ENCODE measurements around the gene BACH2.

Gene BACH2

DNA sequence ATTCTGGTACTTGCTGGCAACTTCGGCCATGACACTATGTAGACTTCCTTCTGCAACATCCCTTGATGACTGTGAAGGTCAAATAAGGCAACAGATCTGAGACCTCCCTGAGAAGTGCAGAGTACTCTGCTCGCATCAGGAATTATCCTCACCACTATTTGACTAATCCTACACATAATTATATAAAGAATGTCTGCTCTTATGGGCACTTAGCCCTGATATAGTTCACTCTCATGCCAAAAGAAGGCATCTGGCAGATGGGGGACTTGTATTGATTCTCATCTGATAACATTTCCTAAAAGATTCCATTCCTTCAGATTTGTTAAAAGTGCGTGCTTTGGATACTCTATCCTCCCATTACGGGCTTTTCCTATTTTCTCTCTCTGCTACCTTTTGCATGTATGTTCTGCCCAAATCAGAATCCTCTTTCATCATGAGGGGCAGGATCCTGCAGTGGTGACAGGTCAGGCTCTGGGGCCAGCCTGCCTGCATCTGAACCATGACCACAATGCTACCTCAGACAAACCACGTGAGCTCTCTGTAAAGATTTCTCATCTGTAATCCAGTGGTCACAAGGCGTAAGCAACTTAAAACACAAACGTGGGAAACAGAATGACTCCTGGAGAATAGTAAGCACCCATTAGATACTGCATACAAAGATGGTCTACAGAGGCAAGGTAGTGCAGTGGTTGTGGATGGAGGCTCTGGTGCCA is 268.4 kb downstream of the BACH2 start:
- peak overlapping the region; percentile 52 for H3K4me3 Mint-ChIP-seq
- no peaks in the 10 kb centered on the region for H3K9me3 Mint-ChIP-seq
- peak overlapping the region; percentile 39 for H3K27ac Mint-ChIP-seq
- H3K36me3 Mint-ChIP-seq, result peaks cover 15% of the 10 kb centered on the region
- H3K4me1 Mint-ChIP-seq, result peaks cover 65% of the 10 kb centered on the region
- ATAC-seq, result peak; percentile 72
- no peak for DNase-seq (ENCODE audit: low spot score in 2 of 2)

DNA sequence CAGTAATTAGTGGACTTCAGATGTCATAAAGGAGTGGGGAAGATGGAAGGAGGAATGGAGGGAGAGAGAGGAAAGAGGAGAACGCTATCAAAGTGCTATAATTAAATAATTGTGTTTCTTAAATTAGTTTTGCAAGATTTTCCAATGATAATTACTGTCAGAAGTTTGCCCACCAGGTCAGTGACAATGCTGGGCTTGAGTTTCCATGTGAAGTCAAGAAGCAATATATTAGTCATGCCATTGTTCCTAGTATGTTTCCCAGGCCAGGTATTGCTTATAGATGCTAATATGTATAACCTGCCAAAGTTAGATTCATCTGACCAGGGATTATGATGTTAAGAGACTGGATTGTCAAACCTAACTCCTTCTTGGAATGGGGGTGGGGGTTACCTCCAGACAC is 270.4 kb downstream of the BACH2 start:
- peaks cover 69% of the 10 kb centered on the region for H3K4me1 Mint-ChIP-seq
- H3K36me3 Mint-ChIP-seq, result peaks cover 16% of the 10 kb centered on the region
- DNase-seq (ENCODE audit: low spot score in 2 of 2) (no peak), ATAC-seq (no peak)
- peak overlapping the region; percentile 43 for H3K27ac Mint-ChIP-seq
- H3K4me3 Mint-ChIP-seq, result peak overlapping the region; percentile 46
- no peaks in the 10 kb centered on the region for H3K9me3 Mint-ChIP-seq

DNA sequence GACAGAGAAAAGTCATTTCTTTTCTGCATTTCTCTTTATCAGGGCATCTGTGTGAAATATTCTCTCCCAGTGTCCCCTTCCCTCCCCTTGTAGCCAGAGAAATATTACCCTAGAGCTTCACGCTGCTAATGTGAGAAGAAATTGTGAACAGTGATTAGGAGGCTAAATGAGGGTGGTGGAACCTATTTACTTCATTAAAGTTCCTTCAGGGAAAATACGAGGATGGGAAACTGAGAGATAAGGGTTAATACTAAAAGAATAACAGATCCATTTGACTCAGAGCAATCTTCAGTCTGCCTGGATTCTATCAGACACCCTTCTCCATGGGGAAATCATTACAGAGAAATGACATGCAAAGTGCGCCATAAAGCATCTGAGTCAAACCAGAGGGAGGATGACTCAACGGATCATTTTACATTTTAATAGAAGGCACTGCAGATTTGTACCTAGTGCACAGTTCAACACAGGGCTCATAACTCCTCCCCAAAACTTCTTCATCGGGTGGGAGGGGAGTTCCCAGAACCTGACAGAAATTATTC is 271.1 kb downstream of the BACH2 start:
- peak overlapping the region; percentile 46 for H3K4me3 Mint-ChIP-seq
- ATAC-seq, result peak; percentile 97
- H3K36me3 Mint-ChIP-seq, result peaks cover 21% of the 10 kb centered on the region
- DNase-seq (ENCODE audit: low spot score in 2 of 2), result peak in 1 of 2 donors; percentile 68
- no peaks in the 10 kb centered on the region for H3K9me3 Mint-ChIP-seq
- peak overlapping the region; percentile 43 for H3K27ac Mint-ChIP-seq
- peaks cover 69% of the 10 kb centered on the region for H3K4me1 Mint-ChIP-seq

DNA sequence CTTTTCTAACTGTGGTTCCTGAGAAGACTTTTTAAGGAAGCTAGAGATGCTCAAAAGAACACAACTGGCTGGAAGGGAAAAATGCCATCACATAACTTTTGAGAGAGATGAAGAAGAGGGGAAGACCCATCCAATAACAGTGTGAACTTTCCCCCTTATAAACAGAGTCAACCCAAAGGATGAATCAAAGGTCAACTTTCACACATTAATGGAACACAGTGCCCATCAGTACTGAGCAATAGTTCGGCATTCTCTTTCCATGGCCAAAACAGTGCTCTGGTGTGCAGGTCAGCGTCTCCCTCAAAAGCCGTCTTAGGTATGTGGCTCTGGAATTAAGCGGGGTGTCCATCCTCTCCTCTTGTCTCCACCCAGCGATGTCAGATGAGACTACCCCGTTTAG is 272.0 kb downstream of the BACH2 start:
- no peak for ATAC-seq
- Mint-ChIP-seq H3K36me3 (peaks cover 21% of the 10 kb centered on the region), H3K4me1 (peaks cover 61% of the 10 kb centered on the region), H3K27ac (no peak overlapping the region), H3K4me3 (no peak overlapping the region), H3K9me3 (no peaks in the 10 kb centered on the region)
- DNase-seq (ENCODE audit: low spot score in 2 of 2), result no peak

DNA sequence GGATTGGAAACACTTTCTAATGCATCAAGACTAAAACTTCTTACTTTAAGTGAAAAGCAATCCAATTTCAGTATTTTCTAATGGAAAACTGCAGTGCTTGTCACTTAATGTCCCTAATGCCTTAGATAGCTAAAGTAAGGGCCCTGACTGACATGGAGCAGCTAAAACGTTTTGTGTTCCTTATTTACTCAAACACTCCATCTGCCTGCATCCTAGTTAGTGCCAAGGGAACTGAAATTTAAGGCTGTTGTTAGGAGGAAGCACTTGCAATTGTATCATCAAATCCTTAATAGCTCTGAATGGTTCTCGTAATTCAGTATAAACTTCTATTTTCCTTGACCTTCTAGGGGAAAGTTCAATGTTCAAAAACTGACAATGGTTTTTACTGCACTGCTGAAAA is 274.9 kb downstream of the BACH2 start:
- H3K36me3 Mint-ChIP-seq, result peaks cover 26% of the 10 kb centered on the region
- H3K27ac Mint-ChIP-seq, result no peak overlapping the region
- peaks cover 3% of the 10 kb centered on the region for H3K9me3 Mint-ChIP-seq
- ATAC-seq, result no peak
- H3K4me3 Mint-ChIP-seq, result no peak overlapping the region
- no peak for DNase-seq (ENCODE audit: low spot score in 2 of 2)
- H3K4me1 Mint-ChIP-seq, result peaks cover 33% of the 10 kb centered on the region

DNA sequence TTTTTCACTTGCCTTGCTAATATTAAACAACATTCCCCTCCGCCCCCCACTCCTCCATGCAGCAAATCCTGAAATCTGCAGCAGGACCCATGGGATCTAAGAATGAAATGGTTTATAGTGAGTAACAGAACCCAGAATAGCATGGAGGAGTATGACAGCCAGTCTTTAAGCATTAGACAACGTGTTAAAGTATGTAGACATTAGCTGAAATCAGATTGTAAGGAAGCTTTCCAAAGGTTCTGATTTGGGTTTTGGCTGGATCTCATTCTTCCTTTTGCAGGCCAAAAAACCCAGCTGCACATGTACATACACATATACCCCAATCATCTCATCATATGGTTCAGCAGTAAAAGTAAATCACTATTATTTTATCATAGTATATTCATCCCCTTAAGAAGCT is 275.9 kb downstream of the BACH2 start:
- no peak overlapping the region for H3K4me3 Mint-ChIP-seq
- H3K36me3 Mint-ChIP-seq, result peaks cover 35% of the 10 kb centered on the region
- H3K27ac Mint-ChIP-seq, result no peak overlapping the region
- DNase-seq (ENCODE audit: low spot score in 2 of 2) (no peak), ATAC-seq (no peak)
- H3K9me3 Mint-ChIP-seq, result peaks cover 3% of the 10 kb centered on the region
- H3K4me1 Mint-ChIP-seq, result peaks cover 26% of the 10 kb centered on the region

DNA sequence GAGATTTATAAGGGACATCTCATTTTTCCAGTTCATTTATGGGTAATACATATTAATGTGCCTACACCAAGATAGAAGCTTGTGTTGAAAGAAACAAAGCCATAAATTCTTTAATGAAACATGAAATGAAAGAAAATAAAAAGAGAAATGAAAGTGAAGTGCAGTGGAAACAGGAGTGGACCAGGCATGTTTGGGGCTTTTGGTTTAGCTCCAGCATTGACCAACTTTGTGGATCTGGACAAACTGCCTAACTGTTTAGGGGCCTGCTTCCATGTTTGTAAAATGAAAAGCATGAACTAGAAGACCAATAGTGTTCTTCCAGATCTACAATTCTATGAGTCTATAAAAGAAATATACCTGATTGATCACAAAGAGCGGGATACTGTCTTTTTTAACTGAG is 277.4 kb downstream of the BACH2 start:
- peaks cover 34% of the 10 kb centered on the region for H3K36me3 Mint-ChIP-seq
- peaks cover 11% of the 10 kb centered on the region for H3K4me1 Mint-ChIP-seq
- ATAC-seq, result no peak
- DNase-seq (ENCODE audit: low spot score in 2 of 2), result no peak
- no peak overlapping the region for H3K4me3 Mint-ChIP-seq
- H3K9me3 Mint-ChIP-seq, result peaks cover 3% of the 10 kb centered on the region
- H3K27ac Mint-ChIP-seq, result no peak overlapping the region

DNA sequence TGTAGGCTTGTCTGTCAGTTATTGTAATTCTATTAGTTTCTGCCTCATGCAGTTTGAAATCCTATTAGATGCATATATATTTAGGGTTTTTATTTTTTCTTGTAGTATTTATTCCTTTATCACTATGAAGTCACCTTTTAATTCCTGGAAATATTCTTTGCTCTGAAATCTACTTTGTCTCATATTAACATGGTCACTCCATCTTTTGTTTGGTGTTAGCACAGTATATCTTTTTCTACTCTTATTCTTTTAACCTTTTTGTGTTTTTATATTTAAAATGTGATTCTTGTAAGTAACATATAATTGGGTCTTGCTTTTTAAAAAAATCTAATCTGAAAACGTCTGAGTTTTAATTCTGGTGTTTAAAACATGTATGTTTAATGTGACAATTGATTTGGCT is 280.8 kb downstream of the BACH2 start:
- ATAC-seq (no peak), DNase-seq (ENCODE audit: low spot score in 2 of 2) (no peak)
- Mint-ChIP-seq H3K27ac (no peak overlapping the region), H3K4me1 (no peaks in the 10 kb centered on the region), H3K4me3 (no peak overlapping the region), H3K9me3 (peaks cover 3% of the 10 kb centered on the region), H3K36me3 (peaks cover 40% of the 10 kb centered on the region)

DNA sequence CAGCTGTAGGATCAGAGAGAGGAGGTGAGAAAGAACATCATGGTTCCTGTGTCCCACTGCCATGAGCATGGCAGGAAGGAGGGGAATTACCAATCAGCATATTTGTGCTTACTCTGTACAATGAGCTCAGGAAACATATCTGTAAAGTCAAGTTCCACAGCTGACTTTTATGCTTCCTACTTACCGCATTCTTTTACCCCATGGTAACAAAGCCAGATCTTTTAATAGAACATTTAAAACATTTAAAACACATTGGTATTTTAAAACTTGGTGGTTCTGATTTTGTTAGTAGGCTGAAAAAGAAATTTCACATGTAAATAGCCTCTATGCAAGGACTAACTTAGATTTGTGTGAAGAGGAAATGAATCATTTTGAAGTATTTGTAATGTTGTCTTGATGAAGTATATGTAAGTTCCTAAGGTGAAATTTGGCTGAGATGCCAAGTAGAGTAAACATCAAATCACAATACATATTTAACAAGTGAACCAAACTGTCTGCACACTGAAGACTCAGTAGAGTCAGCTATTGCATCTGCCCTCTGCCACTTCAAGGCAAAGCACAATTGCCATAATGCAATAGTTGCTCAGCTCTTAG is 287.6 kb downstream of the BACH2 start:
- H3K4me1 Mint-ChIP-seq, result peaks cover 27% of the 10 kb centered on the region
- peak; percentile 84 for ATAC-seq
- H3K9me3 Mint-ChIP-seq, result no peaks in the 10 kb centered on the region
- peaks cover 56% of the 10 kb centered on the region for H3K36me3 Mint-ChIP-seq
- peak overlapping the region; percentile 76 for H3K27ac Mint-ChIP-seq
- H3K4me3 Mint-ChIP-seq, result peak overlapping the region; percentile 33
- DNase-seq (ENCODE audit: low spot score in 2 of 2), result no peak

DNA sequence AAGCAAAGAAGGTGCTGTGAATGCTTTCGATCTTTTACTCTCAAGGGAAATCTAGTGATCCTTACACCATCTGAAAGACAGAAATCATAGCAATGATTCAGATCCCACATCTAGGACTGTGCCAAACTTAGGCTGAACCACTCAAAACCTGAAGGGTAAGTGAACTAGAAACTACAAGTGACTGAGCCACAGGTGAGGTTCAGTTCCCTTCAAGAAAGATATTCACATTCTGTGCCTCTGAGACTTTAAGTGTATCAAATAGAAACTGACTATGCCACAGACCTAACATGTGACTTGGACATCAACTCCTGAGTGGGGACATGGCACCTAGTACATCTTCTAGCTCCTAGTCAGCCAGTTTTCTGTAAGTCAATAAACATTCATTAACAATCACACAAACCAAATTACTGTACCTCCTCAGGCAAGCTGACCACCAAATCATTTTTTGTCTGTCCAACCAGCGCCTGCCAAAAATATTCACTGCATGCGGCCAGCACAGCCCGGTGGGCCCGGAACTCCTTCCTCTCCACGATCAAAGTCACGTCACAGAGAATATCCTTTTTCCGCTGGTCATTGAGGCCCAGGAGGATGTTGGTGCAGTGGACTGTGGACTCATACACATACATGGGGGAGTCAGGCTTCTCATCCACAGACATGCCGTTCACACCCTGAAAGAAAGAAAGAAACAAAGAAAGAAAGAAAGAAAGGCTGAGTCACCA is 288.3 kb downstream of the BACH2 start:
- no peaks in the 10 kb centered on the region for H3K9me3 Mint-ChIP-seq
- H3K4me1 Mint-ChIP-seq, result peaks cover 27% of the 10 kb centered on the region
- H3K27ac Mint-ChIP-seq, result peak overlapping the region; percentile 76
- peak overlapping the region; percentile 33 for H3K4me3 Mint-ChIP-seq
- DNase-seq (ENCODE audit: low spot score in 2 of 2), result peak in 1 of 2 donors; percentile 62
- H3K36me3 Mint-ChIP-seq, result peaks cover 56% of the 10 kb centered on the region
- peak; percentile 90 for ATAC-seq

DNA sequence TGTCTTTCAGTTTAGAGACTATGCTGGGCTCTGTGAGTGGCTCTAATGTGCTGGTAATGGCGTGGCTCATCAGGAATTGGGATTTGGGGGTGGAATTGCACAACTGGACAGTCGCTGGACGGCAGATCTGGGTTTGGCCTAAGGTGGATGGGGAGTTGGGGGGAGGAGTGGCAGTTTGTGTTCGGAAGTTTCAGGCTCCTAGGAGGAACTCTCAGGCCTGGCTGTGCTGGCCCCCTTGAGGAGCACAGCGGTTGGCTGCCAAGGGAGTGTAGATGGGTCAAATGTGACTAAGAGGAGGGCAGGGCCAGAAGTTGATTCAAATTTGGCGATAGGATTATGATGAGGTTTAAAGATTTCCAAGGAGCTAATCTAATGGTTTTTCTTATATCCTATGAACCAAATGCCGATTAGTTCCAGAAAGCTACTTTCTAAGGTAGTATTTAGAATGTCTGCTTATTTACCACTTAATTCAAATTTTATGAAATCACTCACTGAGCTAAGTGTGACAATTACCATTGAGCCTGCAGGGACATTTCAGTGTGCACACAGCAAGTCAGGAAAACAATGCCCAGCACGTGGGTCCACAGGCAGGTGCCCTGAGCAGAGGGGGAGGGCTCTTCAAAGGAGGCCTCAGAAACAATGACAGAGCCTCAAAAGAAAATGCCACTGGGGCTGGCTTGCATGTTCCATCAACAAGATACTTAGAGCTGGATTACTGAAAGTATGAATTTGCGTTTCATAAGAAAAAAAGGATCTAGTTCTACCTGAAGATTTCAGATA is 291.4 kb downstream of the BACH2 start:
- ATAC-seq, result no peak
- Mint-ChIP-seq H3K4me1 (peaks cover 27% of the 10 kb centered on the region), H3K27ac (no peak overlapping the region), H3K4me3 (no peak overlapping the region), H3K36me3 (peaks cover 44% of the 10 kb centered on the region), H3K9me3 (no peaks in the 10 kb centered on the region)
- DNase-seq (ENCODE audit: low spot score in 2 of 2), result no peak

DNA sequence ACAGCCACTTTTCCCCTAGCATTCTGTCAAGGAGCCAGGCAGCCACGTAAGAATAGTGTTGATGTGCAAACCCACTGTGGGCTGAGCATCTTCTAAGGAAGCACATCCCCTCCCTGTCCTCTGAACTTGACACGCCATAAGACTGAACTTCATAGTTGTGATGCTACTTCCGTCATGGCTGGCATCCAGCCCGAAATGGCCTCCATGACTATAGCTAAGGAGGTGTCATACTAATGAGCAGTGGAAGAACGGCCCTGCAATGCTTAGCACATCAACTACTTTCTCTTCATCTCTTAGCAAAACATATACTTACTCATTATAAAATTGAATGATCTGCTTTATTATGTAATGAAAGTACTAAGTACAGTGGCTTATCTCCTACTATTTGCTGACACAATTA is 292.1 kb downstream of the BACH2 start:
- H3K36me3 Mint-ChIP-seq, result peaks cover 41% of the 10 kb centered on the region
- H3K4me3 Mint-ChIP-seq, result no peak overlapping the region
- ATAC-seq, result no peak
- no peaks in the 10 kb centered on the region for H3K9me3 Mint-ChIP-seq
- H3K27ac Mint-ChIP-seq, result no peak overlapping the region
- H3K4me1 Mint-ChIP-seq, result peaks cover 27% of the 10 kb centered on the region
- no peak for DNase-seq (ENCODE audit: low spot score in 2 of 2)

DNA sequence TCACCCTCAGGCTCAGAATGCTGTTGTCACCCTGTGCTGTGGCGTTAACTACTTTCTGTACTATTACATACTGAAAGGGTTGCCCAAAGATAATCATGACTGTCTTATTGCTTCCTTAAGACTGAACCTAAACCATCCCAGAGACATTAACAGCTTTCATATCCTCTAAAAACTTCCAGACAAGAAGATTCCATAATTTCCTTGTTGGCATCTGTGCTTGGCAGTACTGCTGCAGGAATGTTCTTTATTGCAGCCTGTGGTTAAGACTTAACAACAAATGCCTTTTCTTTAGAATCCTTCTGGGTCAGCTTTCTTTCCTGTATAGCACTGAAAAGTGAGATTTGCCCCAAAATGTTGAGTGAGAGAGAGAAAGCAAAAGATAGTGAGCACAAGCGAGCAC is 292.7 kb downstream of the BACH2 start:
- Mint-ChIP-seq H3K27ac (no peak overlapping the region), H3K4me3 (no peak overlapping the region), H3K9me3 (no peaks in the 10 kb centered on the region), H3K4me1 (peaks cover 21% of the 10 kb centered on the region), H3K36me3 (peaks cover 44% of the 10 kb centered on the region)
- ATAC-seq (no peak), DNase-seq (ENCODE audit: low spot score in 2 of 2) (no peak)

DNA sequence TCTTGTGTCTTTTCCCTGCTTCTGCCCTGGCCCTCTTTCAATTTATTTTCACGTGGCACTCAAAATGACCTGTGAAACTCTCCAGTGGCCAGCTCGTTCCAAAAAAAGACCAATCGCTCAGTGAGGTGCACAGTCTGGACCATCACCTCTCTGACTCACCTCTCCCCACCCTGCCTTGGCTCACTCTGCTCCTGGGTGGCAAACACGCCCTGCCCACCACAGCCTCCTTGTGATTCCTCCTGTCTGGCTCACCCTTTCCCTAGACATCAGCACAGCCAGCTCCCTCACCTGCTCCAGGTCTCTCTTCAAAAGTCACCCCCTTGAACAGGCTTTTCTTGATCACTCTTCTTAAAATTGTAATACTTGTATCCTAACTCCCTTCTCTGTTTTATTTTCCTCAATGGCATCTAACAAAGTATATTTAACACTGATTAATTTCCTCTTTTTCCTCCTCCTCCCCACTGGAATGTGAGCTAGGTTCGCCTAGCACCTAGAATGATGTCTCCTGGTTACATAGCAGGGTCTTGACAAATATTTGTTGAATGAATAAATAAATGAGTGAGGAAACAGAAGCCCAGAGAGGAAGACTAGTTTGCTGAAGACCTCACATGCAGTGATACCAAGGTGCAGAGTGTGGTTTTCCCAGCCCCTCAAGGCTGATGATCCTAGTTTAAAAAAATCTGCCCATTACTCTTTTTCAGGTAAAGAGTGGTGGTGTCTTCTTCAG is 293.4 kb downstream of the BACH2 start:
- Mint-ChIP-seq H3K4me1 (peaks cover 14% of the 10 kb centered on the region), H3K27ac (no peak overlapping the region), H3K36me3 (peaks cover 43% of the 10 kb centered on the region), H3K4me3 (no peak overlapping the region), H3K9me3 (no peaks in the 10 kb centered on the region)
- DNase-seq (ENCODE audit: low spot score in 2 of 2), result peak in 1 of 2 donors; percentile 41
- ATAC-seq, result no peak

Data from stimulated activated effector memory CD8-positive, alpha-beta T cell treated with anti-CD3 and anti-CD28 coated beads, Interleukin-12 subunit alpha, Interleukin-12 subunit beta, amount 100 ng/mL, for 72 hours (primary cell).